T-helper 17 cell (primary cell): ENCODE results near the gene DMXL2. TPM values are rescaled to one million over a fixed set of nuclear protein-coding genes. Genes with fewer than 3 reads are reported as not detected.

Experiments used
- total RNA-seq, 4 donors: library from RNA in 2 of 4; stranded (reverse) in 2 of 4; gene quantifications; one replicate each; pipeline ENCODE4 v1.2.3 and lab custom pipeline; 2022 to 2026

The DMXL2 gene
- total RNA-seq, 2 donors from 2014 or later, result 5.5 to 7.5 TPM

Other genes starting within 250 kb of the DMXL2 start
- gene SCG3, start 58.7 kb upstream of the DMXL2 start, total RNA-seq, result not detected
- gene LYSMD2, start 114.9 kb upstream of the DMXL2 start, total RNA-seq, result 10 to 100 TPM; 17.6 to 21.8 TPM
- 1 to 10 TPM; 8.0 to 9.5 TPM for gene TMOD2, start 128.8 kb upstream of the DMXL2 start, total RNA-seq
- gene TMOD3, start 206.9 kb upstream of the DMXL2 start, total RNA-seq, result 10 to 100 TPM; 48.1 to 58.1 TPM